Hematopoietic multipotent progenitor cell treated with erythropoietin and hydrocortisone succinate and interleukin-3 and kit ligand, for 15 days (in vitro differentiated cells): ENCODE data around the gene COA8.
A peak's percentile ranks its signal among the peaks of the same experiment; 100 is the strongest.

ENCODE experiments used
- DNase-seq: peaks from one replicate; pipeline ENCODE4 v3.0.0-alpha.2; 2015; ENCODE audit warnings: low spot score

The COA8 gene

GRCh38 chr14:103623308-103623707 lies 60.5 kb downstream of the COA8 start:
- peak; percentile 1 for DNase-seq

GRCh38 chr14:103623883-103624482 lies 61.2 kb downstream of the COA8 start:
- DNase-seq: peak; percentile 1

GRCh38 chr14:103624860-103625259 lies 62.1 kb downstream of the COA8 start:
- peak; percentile 13 for DNase-seq

- DNase-seq: peak; percentile 1
Observed at GRCh38 chr14:103625356-103626095, 62.8 kb downstream of the COA8 start.

GRCh38 chr14:103626146-103626850 lies 63.5 kb downstream of the COA8 start:
- peak; percentile 1 for DNase-seq

- DNase-seq: peak; percentile 1
Observed at GRCh38 chr14:103627073-103628025, 64.6 kb downstream of the COA8 start.

GRCh38 chr14:103628221-103628683 lies 65.5 kb downstream of the COA8 start:
- peak; percentile 77 for DNase-seq

- DNase-seq: peak; percentile 83
Observed at GRCh38 chr14:103628684-103629502, 66.1 kb downstream of the COA8 start, which contains the start of gene KLC1. KLC1 (plus strand) TSS chr14:103629211; CDS start chr14:103654565, 25,354 bp downstream.

GRCh38 chr14:103629503-103630121 lies 66.9 kb downstream of the COA8 start:
- DNase-seq: peak; percentile 30

- no peak for DNase-seq
Observed at GRCh38 chr14:103630364-103631108, 67.8 kb downstream of the COA8 start.

GRCh38 chr14:103633391-103633790 lies 70.6 kb downstream of the COA8 start:
- DNase-seq: peak; percentile 1

- DNase-seq: peak; percentile 2
Observed at GRCh38 chr14:103634156-103634555, 71.4 kb downstream of the COA8 start.

GRCh38 chr14:103638594-103638993 lies 75.8 kb downstream of the COA8 start:
- no peak for DNase-seq
